Activated B cell treated with CpG ODN at 0.5 μM for 24 hours (primary cell): ENCODE measurements around the gene REM1. TPM values are rescaled to one million over a fixed set of nuclear protein-coding genes. Genes with fewer than 3 reads are reported as not detected.

Experiments
- ATAC-seq: fragments of 200-7000 bp; cut with Tn5 transposase; one replicate; pipeline ENCODE4 v1.10.0; 2021; ENCODE audit warnings: low read depth, mild to moderate bottlenecking, moderate library complexity
- CTCF ChIA-PET: fragments of 350-600 bp; sonication (Branson Sonifier 250); formaldehyde crosslinking; loops from one replicate; lab custom pipeline; 2021; ENCODE audit warnings: antibody characterized with exemption; lab: Charles Lee
- POLR2A ChIA-PET: fragments of 350-600 bp; sonication (Branson Sonifier 250); formaldehyde crosslinking; loops from one replicate; lab custom pipeline; 2021; ENCODE audit warnings: antibody characterized with exemption; lab: Charles Lee
- DNase-seq: peaks from one replicate; pipeline ENCODE4 v3.0.0; 2022
- H3K27ac Mint-ChIP-seq: one replicate; pipeline ENCODE4 v1.8.0; 2020; ENCODE audit warnings: mixed read lengths
- H3K27me3 Mint-ChIP-seq: one replicate; pipeline ENCODE4 v1.8.0; 2021; ENCODE audit warnings: mixed read lengths
- H3K36me3 Mint-ChIP-seq: one replicate; pipeline ENCODE4 v1.8.0; 2021; ENCODE audit warnings: low read depth, mixed read lengths
- H3K4me1 Mint-ChIP-seq: one replicate; pipeline ENCODE4 v1.8.0; 2021; ENCODE audit warnings: mixed read lengths
- H3K4me3 Mint-ChIP-seq: one replicate; pipeline ENCODE4 v1.8.0; 2020; ENCODE audit warnings: mild to moderate bottlenecking, mixed read lengths
- H3K9me3 Mint-ChIP-seq: one replicate; pipeline ENCODE4 v1.8.0; 2020; ENCODE audit warnings: mixed read lengths
- intact Hi-C: fragments of 100-400 bp; cut with micrococcal nuclease; formaldehyde crosslinking; loops from one replicate; pipeline ENCODE4 v1.15.1; 2024
- total RNA-seq: library from RNA; stranded (reverse); gene quantifications from 2 replicates; pipeline ENCODE4 v1.2.3, GENCODE V29; 2022
- TF ChIP-seq, protein P1 (sequence below): fragments of 200-600 bp; IDR thresholded peaks from one replicate; pipeline ENCODE4 v1.8.0; 2022; ENCODE audit warnings: antibody characterized with exemption, mild to moderate bottlenecking

REM1 gene
- total RNA-seq, 1 donor from 2014 or later, result not detected

DNA sequence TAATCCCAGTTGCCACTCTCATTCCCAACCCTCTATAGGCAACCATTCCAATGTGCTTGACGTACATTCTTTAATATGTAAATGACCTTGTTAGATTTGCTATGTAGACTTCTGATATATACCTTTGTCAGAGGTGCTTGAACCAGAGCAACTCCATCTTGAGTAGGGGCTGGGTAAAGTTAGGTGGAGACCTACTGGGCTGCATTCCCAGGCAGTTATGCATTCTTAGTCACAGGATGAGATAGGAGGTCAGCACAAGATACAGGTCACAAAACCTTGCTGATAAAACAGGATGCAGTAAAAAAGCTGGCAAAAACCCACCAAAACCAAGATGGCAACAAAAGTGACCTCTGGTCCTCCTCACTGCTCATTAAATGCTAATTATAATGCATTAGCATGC, 30.8 kb downstream of the REM1 start:
- DNase-seq, result no peak
- Mint-ChIP-seq H3K9me3 (no peaks in the 10 kb centered on the region), H3K27ac (no peak overlapping the region), H3K36me3 (no peaks in the 10 kb centered on the region), H3K4me1 (no peaks in the 10 kb centered on the region), H3K4me3 (no peak overlapping the region), H3K27me3 (peaks cover 18% of the 10 kb centered on the region)
- ChIA-PET POLR2A (no interaction called here), CTCF (no interaction called here)
- TF ChIP-seq, protein P1, sequence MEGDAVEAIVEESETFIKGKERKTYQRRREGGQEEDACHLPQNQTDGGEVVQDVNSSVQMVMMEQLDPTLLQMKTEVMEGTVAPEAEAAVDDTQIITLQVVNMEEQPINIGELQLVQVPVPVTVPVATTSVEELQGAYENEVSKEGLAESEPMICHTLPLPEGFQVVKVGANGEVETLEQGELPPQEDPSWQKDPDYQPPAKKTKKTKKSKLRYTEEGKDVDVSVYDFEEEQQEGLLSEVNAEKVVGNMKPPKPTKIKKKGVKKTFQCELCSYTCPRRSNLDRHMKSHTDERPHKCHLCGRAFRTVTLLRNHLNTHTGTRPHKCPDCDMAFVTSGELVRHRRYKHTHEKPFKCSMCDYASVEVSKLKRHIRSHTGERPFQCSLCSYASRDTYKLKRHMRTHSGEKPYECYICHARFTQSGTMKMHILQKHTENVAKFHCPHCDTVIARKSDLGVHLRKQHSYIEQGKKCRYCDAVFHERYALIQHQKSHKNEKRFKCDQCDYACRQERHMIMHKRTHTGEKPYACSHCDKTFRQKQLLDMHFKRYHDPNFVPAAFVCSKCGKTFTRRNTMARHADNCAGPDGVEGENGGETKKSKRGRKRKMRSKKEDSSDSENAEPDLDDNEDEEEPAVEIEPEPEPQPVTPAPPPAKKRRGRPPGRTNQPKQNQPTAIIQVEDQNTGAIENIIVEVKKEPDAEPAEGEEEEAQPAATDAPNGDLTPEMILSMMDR, result no peak
- ATAC-seq, result no peak
- intact Hi-C loops, result no loop called here

DNA sequence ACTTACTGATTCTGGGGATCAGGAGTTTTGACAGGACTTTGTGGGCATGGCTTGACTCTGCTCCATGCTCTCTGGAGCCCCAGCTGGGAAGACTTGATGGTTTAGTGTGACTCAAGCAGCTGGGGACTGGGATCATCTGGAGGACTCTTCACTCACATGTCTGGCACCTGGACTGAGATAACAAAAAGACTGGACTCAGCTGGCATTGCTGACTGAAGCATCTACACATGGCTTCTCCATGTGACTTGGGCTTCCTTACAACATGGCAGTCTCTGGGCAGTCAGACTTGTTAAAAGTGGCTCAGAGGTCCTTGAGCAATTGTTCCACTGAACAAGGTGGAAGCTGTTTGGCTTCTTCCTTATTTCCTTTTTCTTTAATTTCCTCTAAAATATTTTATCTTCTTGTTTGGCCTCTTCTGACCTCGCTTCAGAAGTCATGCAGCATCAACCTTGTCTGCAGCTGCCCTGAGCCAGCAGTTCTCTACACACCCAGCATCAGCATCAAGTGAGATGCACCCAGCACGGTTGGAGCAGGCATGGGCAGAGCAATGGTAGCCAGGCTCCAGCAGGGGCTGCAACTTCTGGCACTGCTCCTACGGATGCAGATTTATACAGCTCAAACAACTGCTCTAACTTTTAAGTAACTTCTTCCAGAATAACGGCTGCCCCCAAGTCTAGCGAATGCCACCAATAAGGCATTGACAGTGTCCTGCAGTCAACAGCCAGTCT, 33.6 kb downstream of the REM1 start:
- TF ChIP-seq, protein P1, result no peak
- Mint-ChIP-seq H3K4me3 (no peak overlapping the region), H3K27ac (no peak overlapping the region), H3K36me3 (no peaks in the 10 kb centered on the region), H3K4me1 (no peaks in the 10 kb centered on the region), H3K27me3 (peaks cover 17% of the 10 kb centered on the region), H3K9me3 (no peaks in the 10 kb centered on the region)
- DNase-seq (no peak), ATAC-seq (no peak)
- intact Hi-C loops, result no loop called here
- ChIA-PET CTCF (interaction anchor here (1.2 kb wide), 1 partner anchor 104 kb away, joined by 3 read pairs; no protein-coding TSS in a partner anchor), POLR2A (no interaction called here)

DNA sequence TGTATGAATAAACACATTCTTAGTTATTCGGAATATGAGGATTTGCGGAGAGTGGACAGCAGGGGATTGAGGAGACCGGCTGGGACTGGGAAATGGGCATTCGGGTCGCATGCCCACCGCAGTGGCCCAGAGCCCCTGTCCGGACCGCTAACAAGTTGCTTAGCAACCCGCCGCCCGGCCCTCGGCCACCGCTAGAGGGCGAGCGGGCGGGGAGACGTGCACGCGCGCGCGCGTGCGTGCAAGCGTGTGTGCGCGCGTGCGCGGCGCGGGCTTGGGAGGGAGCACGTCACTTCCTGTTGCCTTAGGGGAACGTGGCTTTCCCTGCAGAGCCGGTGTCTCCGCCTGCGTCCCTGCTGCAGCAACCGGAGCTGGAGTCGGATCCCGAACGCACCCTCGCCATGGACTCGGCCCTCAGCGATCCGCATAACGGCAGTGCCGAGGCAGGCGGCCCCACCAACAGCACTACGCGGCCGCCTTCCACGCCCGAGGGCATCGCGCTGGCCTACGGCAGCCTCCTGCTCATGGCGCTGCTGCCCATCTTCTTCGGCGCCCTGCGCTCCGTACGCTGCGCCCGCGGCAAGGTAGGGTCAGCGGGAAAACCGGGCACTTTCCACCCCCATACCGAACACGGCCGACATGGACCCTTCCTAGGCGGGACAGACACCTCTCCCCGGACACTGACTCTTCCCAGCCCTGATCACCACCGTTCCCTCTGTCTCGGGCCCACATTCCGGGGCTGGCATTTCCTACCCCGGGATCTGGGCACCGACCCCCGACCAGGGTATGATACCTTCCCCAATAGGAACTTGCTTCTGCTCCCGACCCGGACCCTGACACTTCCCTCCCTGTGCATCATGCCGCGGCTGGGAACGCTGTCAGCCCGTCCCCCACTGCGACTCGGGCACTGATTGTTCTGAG, 39.3 kb downstream of the REM1 start, which contains the start of gene HM13:
Gene HM13, plus strand, starts transcription at position 289 of the 918 bp plus-strand sequence. Its CDS starts 110 bp downstream, at position 399.
- Mint-ChIP-seq H3K9me3 (no peaks in the 10 kb centered on the region), H3K4me1 (peaks cover 7% of the 10 kb centered on the region), H3K4me3 (no peak within 1 kb of the TSS), H3K36me3 (peaks cover 3% of the 10 kb centered on the region), H3K27ac (peak within 1 kb of the TSS; percentile 43), H3K27me3 (no peaks in the 10 kb centered on the region)
- ATAC-seq (peak; percentile 87), DNase-seq (peak; percentile 80)
- ChIA-PET POLR2A (no interaction called here), CTCF (interaction anchor here (0.7 to 1.0 kb wide), 2 partner anchors 11 to 98 kb away, joined by 3 to 4 read pairs; no protein-coding TSS in a partner anchor)
- TF ChIP-seq, protein P1, result peak; percentile 70
- intact Hi-C loops, result loop anchor here (1.0 to 5.0 kb wide), 4 partner anchors 33 to 209 kb away; partner anchors contain the start of gene ID1

DNA sequence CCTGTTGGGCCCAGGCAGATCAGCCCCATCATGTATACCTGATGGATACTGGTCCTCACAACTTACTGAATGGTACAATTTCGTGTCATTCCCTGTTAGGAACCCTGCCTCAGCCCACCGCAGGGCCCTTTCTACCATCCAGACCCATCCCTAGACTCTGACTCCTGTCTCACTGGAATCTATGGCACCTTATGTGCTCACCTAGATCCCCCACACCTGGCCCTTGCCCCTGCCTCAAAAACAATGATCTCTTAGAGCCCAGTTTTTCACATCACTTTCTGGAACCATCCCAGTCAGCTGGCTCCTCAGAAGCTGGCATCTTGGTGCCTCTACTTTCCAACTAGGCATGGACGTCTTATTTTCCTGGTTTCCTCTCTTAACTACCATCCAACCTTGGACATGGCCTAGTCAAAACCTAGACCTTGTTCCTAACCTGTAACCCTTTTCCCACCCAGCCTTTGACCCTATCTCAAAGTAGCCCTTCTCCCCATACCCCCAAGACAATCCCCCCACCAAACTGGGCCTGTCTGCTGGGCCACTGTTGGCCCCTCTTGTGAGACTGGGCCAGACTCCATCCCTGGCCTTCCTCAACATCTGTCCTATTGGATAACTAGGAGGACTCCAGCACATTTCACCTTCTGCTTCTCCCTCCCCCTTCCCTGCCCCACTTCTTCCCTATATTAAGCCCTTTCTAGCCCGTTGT, 40.1 kb downstream of the REM1 start:
- ChIA-PET CTCF (no interaction called here), POLR2A (no interaction called here)
- Mint-ChIP-seq H3K4me3 (no peak overlapping the region), H3K36me3 (peaks cover 8% of the 10 kb centered on the region), H3K27ac (no peak overlapping the region), H3K27me3 (no peaks in the 10 kb centered on the region), H3K9me3 (no peaks in the 10 kb centered on the region), H3K4me1 (peaks cover 10% of the 10 kb centered on the region)
- no peak for DNase-seq
- intact Hi-C loops, result loop anchor here (2.0 kb wide), 1 partner anchor 90 kb away; the partner anchor contains the start of gene ID1
- ATAC-seq, result no peak
- TF ChIP-seq, protein P1, result no peak
